Lower leg skin (tissue), 3 donors: ENCODE data around the gene CXCL8.

Experiments used
- POLR2A ChIP-seq, 2 donors: fragments of 450-650 bp; IDR thresholded peaks; one replicate each; pipeline ENCODE4 v1.6.1; 2016 to 2017; ENCODE audit warnings: antibody characterized with exemption in 2 of 2, mild to moderate bottlenecking in 1 of 2, moderate library complexity in 1 of 2
- TF ChIP-seq, protein P1 (sequence below), 3 donors: fragments of 450-650 bp; IDR thresholded peaks; one replicate each; pipeline ENCODE4 v1.5.1; 2016; ENCODE audit warnings: antibody characterized with exemption in 3 of 3, mild to moderate bottlenecking in 3 of 3, moderate library complexity in 2 of 3

GRCh38 chr4:73741750-73742489 lies 1.6 kb downstream of the CXCL8 start:
- TF ChIP-seq, protein P1, sequence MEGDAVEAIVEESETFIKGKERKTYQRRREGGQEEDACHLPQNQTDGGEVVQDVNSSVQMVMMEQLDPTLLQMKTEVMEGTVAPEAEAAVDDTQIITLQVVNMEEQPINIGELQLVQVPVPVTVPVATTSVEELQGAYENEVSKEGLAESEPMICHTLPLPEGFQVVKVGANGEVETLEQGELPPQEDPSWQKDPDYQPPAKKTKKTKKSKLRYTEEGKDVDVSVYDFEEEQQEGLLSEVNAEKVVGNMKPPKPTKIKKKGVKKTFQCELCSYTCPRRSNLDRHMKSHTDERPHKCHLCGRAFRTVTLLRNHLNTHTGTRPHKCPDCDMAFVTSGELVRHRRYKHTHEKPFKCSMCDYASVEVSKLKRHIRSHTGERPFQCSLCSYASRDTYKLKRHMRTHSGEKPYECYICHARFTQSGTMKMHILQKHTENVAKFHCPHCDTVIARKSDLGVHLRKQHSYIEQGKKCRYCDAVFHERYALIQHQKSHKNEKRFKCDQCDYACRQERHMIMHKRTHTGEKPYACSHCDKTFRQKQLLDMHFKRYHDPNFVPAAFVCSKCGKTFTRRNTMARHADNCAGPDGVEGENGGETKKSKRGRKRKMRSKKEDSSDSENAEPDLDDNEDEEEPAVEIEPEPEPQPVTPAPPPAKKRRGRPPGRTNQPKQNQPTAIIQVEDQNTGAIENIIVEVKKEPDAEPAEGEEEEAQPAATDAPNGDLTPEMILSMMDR (IDR thresholded peaks at IDR 0.05): no peak
- TF ChIP-seq POLR2A (IDR thresholded peaks at IDR 0.05): no peak
